HFF-Myc (cell line): Measurements from ENCODE around the gene FAF2.

Source experiments
- DNase-seq: peaks from one replicate; pipeline ENCODE4 v3.0.0-alpha.2; 2011; ENCODE audit warnings: low read depth; ENCODE audit errors: extremely low read depth
- H3K4me3 ChIP-seq: replicated peaks from 2 replicates; pipeline ENCODE4 v1.5.1; 2011; ENCODE audit warnings: low read depth, mild to moderate bottlenecking, control low read depth, low read length
- TF ChIP-seq, protein P1 (sequence below): IDR thresholded peaks from 2 replicates; pipeline ENCODE4 v1.5.1; 2012; ENCODE audit warnings: mild to moderate bottlenecking, low read depth, low read length, control low read depth; ENCODE audit errors: missing control alignments

The FAF2 gene

GRCh38 chr5:176525677-176526076, 77.5 kb downstream of the FAF2 start:
- H3K4me3 ChIP-seq, result no peak overlapping the region
- TF ChIP-seq, protein P1, sequence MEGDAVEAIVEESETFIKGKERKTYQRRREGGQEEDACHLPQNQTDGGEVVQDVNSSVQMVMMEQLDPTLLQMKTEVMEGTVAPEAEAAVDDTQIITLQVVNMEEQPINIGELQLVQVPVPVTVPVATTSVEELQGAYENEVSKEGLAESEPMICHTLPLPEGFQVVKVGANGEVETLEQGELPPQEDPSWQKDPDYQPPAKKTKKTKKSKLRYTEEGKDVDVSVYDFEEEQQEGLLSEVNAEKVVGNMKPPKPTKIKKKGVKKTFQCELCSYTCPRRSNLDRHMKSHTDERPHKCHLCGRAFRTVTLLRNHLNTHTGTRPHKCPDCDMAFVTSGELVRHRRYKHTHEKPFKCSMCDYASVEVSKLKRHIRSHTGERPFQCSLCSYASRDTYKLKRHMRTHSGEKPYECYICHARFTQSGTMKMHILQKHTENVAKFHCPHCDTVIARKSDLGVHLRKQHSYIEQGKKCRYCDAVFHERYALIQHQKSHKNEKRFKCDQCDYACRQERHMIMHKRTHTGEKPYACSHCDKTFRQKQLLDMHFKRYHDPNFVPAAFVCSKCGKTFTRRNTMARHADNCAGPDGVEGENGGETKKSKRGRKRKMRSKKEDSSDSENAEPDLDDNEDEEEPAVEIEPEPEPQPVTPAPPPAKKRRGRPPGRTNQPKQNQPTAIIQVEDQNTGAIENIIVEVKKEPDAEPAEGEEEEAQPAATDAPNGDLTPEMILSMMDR, result no peak
- no peak for DNase-seq

GRCh38 chr5:176526462-176526861, 78.3 kb downstream of the FAF2 start:
- no peak for DNase-seq
- TF ChIP-seq, protein P1, result no peak
- no peak overlapping the region for H3K4me3 ChIP-seq

- no peak for DNase-seq
Measured at GRCh38 chr5:176527246-176528222, 79.3 kb downstream of the FAF2 start.

DNA sequence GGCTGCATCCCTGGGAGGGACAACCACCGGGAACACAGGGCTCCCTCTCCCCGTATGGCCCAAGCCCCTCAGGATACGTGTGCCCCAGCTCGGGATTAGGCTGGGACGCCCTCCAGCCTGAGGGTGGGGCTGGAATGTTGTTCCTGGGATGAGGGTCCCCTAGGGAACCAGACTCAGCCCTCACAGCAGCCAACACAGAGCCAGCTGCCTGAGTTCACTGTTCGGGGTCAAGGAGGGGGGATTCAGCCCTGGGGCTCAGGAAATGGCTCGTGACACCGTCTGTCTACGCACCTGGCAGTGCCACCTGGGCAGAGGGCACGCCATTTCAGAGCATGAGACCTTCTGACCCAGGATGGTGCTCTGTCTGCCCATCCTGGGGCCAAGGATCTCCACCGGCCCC, 80.1 kb downstream of the FAF2 start:
- no peak overlapping the region for H3K4me3 ChIP-seq
- TF ChIP-seq, protein P1, result no peak
- DNase-seq, result no peak

More at GRCh38 chr5:176527246-176528222, 79.3 kb downstream of the FAF2 start:
- TF ChIP-seq, protein P1, result no peak
- no peak overlapping the region for H3K4me3 ChIP-seq

DNA sequence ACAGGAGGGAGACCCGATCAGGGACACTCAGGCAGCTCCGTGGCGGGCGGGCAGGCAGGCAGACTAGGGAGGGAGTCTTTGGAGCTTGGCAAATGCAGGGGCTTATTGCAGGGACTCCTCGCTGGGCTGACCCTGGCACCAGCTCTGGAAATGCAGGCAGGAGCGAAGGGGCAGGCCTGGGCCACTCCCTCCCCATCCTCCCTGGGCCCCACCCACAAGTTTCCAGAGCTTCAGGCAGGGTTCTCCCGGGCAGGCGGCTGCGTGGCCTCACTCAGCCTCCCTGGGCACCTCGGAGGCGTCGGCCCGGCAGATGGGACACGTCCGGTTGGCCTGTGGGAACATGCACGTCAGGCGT, 80.6 kb downstream of the FAF2 start:
- no peak overlapping the region for H3K4me3 ChIP-seq
- TF ChIP-seq, protein P1, result no peak
- DNase-seq, result no peak

GRCh38 chr5:176529116-176529740, 81.0 kb downstream of the FAF2 start:
- TF ChIP-seq, protein P1, result no peak

More at GRCh38 chr5:176529116-176529740, 81.0 kb downstream of the FAF2 start:
- no peak for DNase-seq
- H3K4me3 ChIP-seq, result no peak overlapping the region
